Fibroblast of lung (primary cell): ENCODE data around the gene USP36. TPM values are rescaled to one million over a fixed set of nuclear protein-coding genes. Genes with fewer than 3 reads are reported as not detected.

Experiments used
- DNase-seq, 2 donors: peaks; one replicate each; pipeline versions ENCODE4 v3.0.0 to v3.0.0-alpha.2; 2010; ENCODE audit warnings: low read depth in 2 of 2
- H2AFZ ChIP-seq: 2 replicates; pipeline ENCODE4 v1.5.1; 2012; ENCODE audit warnings: low read length, control low read depth, inconsistent platforms
- H3K27ac ChIP-seq: 2 replicates; pipeline ENCODE4 v1.5.1; 2011; ENCODE audit warnings: low read length, control low read depth; ENCODE audit not compliant: insufficient read depth
- H3K27me3 ChIP-seq: 2 replicates; pipeline ENCODE4 v1.5.1; 2011; ENCODE audit warnings: mild to moderate bottlenecking, low read length; ENCODE audit not compliant: control insufficient read depth, insufficient read depth
- H3K36me3 ChIP-seq: 2 replicates; pipeline ENCODE4 v1.5.1; 2011; ENCODE audit warnings: low read length; ENCODE audit not compliant: control insufficient read depth, insufficient read depth
- H3K4me1 ChIP-seq: 2 replicates; pipeline ENCODE4 v1.5.1; 2011; ENCODE audit warnings: low read length; ENCODE audit not compliant: control insufficient read depth, insufficient read depth; ENCODE audit errors: extremely low read depth
- H3K4me2 ChIP-seq: 2 replicates; pipeline ENCODE4 v1.5.1; 2011; ENCODE audit warnings: low read length, control low read depth; ENCODE audit not compliant: insufficient read depth; ENCODE audit errors: extremely low read depth
- H3K4me3 ChIP-seq, 4 experiments: fragments of 200-600 bp in 1 of 4; sonication (generic) in 1 of 4; replicated peaks in 1 of 4; 2 replicates each; pipeline ENCODE4 v1.5.1; 2011 to 2016; ENCODE audit warnings: low read length in 4 of 4, low read depth in 3 of 4, mild to moderate bottlenecking in 3 of 4, control low read depth in 2 of 4, inconsistent platforms in 1 of 4, mixed read lengths in 1 of 4; ENCODE audit not compliant: insufficient read depth in 1 of 4; ENCODE audit errors: control extremely low read depth in 1 of 4
- H3K79me2 ChIP-seq: 2 replicates; pipeline ENCODE4 v1.5.1; 2012; ENCODE audit warnings: mild to moderate bottlenecking, low read length, inconsistent platforms; ENCODE audit not compliant: control insufficient read depth, insufficient read depth
- H3K9ac ChIP-seq: 2 replicates; pipeline ENCODE4 v1.5.1; 2011; ENCODE audit warnings: mild to moderate bottlenecking, low read length, control low read depth; ENCODE audit not compliant: insufficient read depth
- H3K9me3 ChIP-seq: 2 replicates; pipeline ENCODE4 v1.5.1; 2012; ENCODE audit warnings: low read depth, low read length; ENCODE audit not compliant: control insufficient read depth, insufficient read depth
- H4K20me1 ChIP-seq: 2 replicates; pipeline ENCODE4 v1.5.1; 2011; ENCODE audit warnings: low read length; ENCODE audit not compliant: control insufficient read depth, insufficient read depth; ENCODE audit errors: extremely low read depth
- EZH2 ChIP-seq: IDR thresholded peaks from 2 replicates; pipeline ENCODE4 v1.5.1; 2012; ENCODE audit warnings: low read length, control low read depth, mild to moderate bottlenecking; ENCODE audit errors: missing control alignments
- polyA plus RNA-seq, 2 donors: library from polyadenylated mRNA; depleted of rRNA in 1 of 2; stranded (reverse) in 1 of 2; unstranded in 1 of 2; fragments of >200 nt; gene quantifications; 2 replicates each; pipeline ENCODE4 v1.2.1, GENCODE V29; 2011 to 2012; ENCODE audit warnings: missing spikeins in 1 of 2
- total RNA-seq: library from RNA; depleted of rRNA; stranded (reverse); fragments of >200 nt; gene quantifications from 2 replicates; pipeline ENCODE4 v1.2.1, GENCODE V29; 2014
- TF ChIP-seq, protein P1 (sequence below), 2 donors: IDR thresholded peaks in 1 of 2; conservative IDR thresholded peaks in 1 of 2; 1 replicate in 1 of 2; 2 replicates in 1 of 2; pipeline ENCODE4 v1.5.1; 2011 to 2012; ENCODE audit warnings: low read length in 2 of 2, control low read depth in 1 of 2, inconsistent platforms in 1 of 2, low read depth in 1 of 2, mild to moderate bottlenecking in 1 of 2

The USP36 gene
- total and polyA plus RNA-seq, 2 donors (not counting 1 experiment from before 2014, with no cell fraction given): 15.4 to 18.3 TPM

DNA sequence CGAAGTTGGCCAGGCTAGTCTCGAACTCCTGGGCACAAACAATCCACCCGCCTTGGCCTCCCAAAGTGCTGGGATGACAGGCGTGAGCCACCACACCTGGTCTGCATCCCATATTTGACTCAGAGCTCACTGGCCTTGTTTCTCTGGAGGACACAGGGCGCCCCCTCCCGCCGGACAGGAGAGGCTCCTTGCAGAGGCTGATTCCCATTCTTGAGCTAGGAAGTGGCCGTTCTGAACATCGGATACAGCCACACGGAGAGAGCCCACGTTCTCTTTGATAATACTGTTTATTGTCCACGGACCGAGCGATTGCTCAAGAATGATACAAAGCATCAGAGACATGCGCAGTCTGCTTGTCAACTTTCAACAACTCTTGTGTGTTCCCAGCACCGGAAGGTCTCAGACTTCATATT is 12.1 kb upstream of the USP36 start:
- Histone ChIP-seq H3K27me3 (no peaks in the 10 kb centered on the region), H3K9me3 (no peaks in the 10 kb centered on the region), H3K4me2 (no peak overlapping the region), H3K4me1 (no peaks in the 10 kb centered on the region), H3K27ac (no peak overlapping the region), H4K20me1 (no peaks in the 10 kb centered on the region), H3K36me3 (peaks cover 20% of the 10 kb centered on the region), H3K9ac (no peak overlapping the region), H3K79me2 (peaks cover 2% of the 10 kb centered on the region), H2AFZ (no peak overlapping the region), H3K4me3 (no peak overlapping the region)
- peak in 1 of 2 donors; percentile 81 for DNase-seq
- TF ChIP-seq, protein P1, sequence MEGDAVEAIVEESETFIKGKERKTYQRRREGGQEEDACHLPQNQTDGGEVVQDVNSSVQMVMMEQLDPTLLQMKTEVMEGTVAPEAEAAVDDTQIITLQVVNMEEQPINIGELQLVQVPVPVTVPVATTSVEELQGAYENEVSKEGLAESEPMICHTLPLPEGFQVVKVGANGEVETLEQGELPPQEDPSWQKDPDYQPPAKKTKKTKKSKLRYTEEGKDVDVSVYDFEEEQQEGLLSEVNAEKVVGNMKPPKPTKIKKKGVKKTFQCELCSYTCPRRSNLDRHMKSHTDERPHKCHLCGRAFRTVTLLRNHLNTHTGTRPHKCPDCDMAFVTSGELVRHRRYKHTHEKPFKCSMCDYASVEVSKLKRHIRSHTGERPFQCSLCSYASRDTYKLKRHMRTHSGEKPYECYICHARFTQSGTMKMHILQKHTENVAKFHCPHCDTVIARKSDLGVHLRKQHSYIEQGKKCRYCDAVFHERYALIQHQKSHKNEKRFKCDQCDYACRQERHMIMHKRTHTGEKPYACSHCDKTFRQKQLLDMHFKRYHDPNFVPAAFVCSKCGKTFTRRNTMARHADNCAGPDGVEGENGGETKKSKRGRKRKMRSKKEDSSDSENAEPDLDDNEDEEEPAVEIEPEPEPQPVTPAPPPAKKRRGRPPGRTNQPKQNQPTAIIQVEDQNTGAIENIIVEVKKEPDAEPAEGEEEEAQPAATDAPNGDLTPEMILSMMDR (conservative IDR thresholded peaks at IDR 0.05 in 1 of 2, IDR thresholded peaks at IDR 0.05 in 1 of 2; ENCODE audit: low read depth in 1 of 2, low read length in 2 of 2): peak; percentile 21 to 28
- no peak for TF ChIP-seq EZH2

DNA sequence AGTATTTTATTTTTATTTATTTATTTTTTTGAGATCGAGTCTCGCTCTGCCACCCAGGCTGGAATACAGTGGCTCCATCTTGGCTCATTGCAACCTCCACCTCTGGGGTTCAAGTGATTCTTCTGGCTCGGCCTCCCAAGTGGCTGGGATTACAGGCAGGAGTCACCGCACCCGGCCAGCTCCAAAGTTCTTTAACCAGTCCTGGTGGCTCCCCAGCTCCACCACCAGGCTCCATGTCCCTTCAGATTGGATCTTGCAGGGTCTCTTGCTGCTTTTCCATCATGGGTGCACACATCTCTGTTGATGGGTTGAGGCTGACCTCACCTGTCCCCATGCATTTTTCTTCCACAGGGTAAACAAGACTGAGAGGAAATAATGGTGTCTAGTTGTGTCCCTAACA is 8.4 kb upstream of the USP36 start:
- no peaks in the 10 kb centered on the region for H4K20me1 ChIP-seq
- no peaks in the 10 kb centered on the region for H3K27me3 ChIP-seq

DNA sequence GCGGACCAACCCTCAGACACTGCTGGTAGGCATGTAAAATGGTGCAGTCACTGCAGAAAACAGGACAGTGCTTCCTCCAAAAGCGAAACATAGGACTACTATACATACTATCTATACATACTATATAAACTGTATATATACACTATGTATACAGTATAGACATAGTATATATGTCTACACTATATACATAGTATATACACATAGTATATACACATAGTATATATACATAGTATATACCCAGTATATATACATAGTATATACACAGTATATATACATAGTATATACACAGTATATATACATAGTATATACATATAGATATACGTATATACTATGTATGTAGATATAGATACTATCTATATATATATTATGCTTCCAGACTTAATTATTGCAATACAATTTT is 6.4 kb upstream of the USP36 start:
- H3K9me3 ChIP-seq: no peaks in the 10 kb centered on the region
- DNase-seq: no peak
- H3K79me2 ChIP-seq: no peaks in the 10 kb centered on the region
- H3K4me1 ChIP-seq: no peaks in the 10 kb centered on the region
- H4K20me1 ChIP-seq: no peaks in the 10 kb centered on the region
- TF ChIP-seq, protein P1 (conservative IDR thresholded peaks at IDR 0.05 in 1 of 2, IDR thresholded peaks at IDR 0.05 in 1 of 2; ENCODE audit: low read depth in 1 of 2, low read length in 2 of 2): no peak
- no peak for TF ChIP-seq EZH2
- H3K9ac ChIP-seq: no peak overlapping the region
- H3K4me2 ChIP-seq: no peak overlapping the region
- no peak overlapping the region for H3K27ac ChIP-seq
- H3K27me3 ChIP-seq: no peaks in the 10 kb centered on the region
- H3K36me3 ChIP-seq: no peaks in the 10 kb centered on the region
- H3K4me3 ChIP-seq: no peak overlapping the region
- H2AFZ ChIP-seq: no peak overlapping the region

More for the DNA sequence above, 8.4 kb upstream of the USP36 start:
- Histone ChIP-seq H3K9ac (no peak overlapping the region), H2AFZ (no peak overlapping the region), H3K4me1 (no peaks in the 10 kb centered on the region), H3K4me2 (no peak overlapping the region), H3K27ac (no peak overlapping the region), H3K79me2 (no peaks in the 10 kb centered on the region), H3K36me3 (peaks cover 3% of the 10 kb centered on the region), H3K9me3 (no peaks in the 10 kb centered on the region), H3K4me3 (no peak overlapping the region)
- no peak for TF ChIP-seq EZH2
- TF ChIP-seq, protein P1 (conservative IDR thresholded peaks at IDR 0.05 in 1 of 2, IDR thresholded peaks at IDR 0.05 in 1 of 2; ENCODE audit: low read depth in 1 of 2, low read length in 2 of 2): no peak
- no peak for DNase-seq
